Measurements from ENCODE around the gene ANAPC10.

GRCh38 chr4:145058256-145058655, 39.7 kb downstream of the ANAPC10 start:
- TF ChIP-seq CREB1 (CRISPR knock-in tag; IDR thresholded peaks at IDR 0.05; ENCODE audit: low read depth) (no peak), CTCF (conservative IDR thresholded peaks at IDR 0.05; ENCODE audit: low read depth in 2 of 2) (no peak), EZH2phosphoT487 (IDR thresholded peaks at IDR 0.05; ENCODE audit: unreplicated experiment) (no peak), POLR2AphosphoS5 (IDR thresholded peaks at IDR 0.05; ENCODE audit: low read depth) (no peak), JUNB (IDR thresholded peaks at IDR 0.05; ENCODE audit: unreplicated experiment) (no peak), ETS1 (IDR thresholded peaks at IDR 0.05) (no peak)
- TF ChIP-seq, protein P1, sequence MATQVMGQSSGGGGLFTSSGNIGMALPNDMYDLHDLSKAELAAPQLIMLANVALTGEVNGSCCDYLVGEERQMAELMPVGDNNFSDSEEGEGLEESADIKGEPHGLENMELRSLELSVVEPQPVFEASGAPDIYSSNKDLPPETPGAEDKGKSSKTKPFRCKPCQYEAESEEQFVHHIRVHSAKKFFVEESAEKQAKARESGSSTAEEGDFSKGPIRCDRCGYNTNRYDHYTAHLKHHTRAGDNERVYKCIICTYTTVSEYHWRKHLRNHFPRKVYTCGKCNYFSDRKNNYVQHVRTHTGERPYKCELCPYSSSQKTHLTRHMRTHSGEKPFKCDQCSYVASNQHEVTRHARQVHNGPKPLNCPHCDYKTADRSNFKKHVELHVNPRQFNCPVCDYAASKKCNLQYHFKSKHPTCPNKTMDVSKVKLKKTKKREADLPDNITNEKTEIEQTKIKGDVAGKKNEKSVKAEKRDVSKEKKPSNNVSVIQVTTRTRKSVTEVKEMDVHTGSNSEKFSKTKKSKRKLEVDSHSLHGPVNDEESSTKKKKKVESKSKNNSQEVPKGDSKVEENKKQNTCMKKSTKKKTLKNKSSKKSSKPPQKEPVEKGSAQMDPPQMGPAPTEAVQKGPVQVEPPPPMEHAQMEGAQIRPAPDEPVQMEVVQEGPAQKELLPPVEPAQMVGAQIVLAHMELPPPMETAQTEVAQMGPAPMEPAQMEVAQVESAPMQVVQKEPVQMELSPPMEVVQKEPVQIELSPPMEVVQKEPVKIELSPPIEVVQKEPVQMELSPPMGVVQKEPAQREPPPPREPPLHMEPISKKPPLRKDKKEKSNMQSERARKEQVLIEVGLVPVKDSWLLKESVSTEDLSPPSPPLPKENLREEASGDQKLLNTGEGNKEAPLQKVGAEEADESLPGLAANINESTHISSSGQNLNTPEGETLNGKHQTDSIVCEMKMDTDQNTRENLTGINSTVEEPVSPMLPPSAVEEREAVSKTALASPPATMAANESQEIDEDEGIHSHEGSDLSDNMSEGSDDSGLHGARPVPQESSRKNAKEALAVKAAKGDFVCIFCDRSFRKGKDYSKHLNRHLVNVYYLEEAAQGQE (IDR thresholded peaks at IDR 0.05; ENCODE audit: unreplicated experiment): no peak

Data from GM23338 (cell line).